Bronchial epithelial cell (primary cell): ENCODE data around the gene NUCB1. TPM values are rescaled to one million over a fixed set of nuclear protein-coding genes. Genes with fewer than 3 reads are reported as not detected.

Experiments
- DNase-seq: peaks from one replicate; pipeline ENCODE4 v3.0.0-alpha.2; 2010; ENCODE audit warnings: low read depth
- FAIRE-seq: peaks from 2 replicates; lab custom pipeline; 2011; peaks lifted over from hg19 to GRCh38; lab: Jason Lieb, UNC
- H3K27me3 ChIP-seq: 2 replicates; pipeline ENCODE4 v1.5.1; 2011; ENCODE audit warnings: low read length; ENCODE audit not compliant: control insufficient read depth, insufficient read depth
- H3K36me3 ChIP-seq: 2 replicates; pipeline ENCODE4 v1.5.1; 2011; ENCODE audit warnings: low read length; ENCODE audit not compliant: control insufficient read depth, insufficient read depth
- H3K4me3 ChIP-seq: 2 replicates; pipeline ENCODE4 v1.5.1; 2011; ENCODE audit warnings: mild to moderate bottlenecking, low read depth, low read length, control low read depth
- total RNA-seq: library from RNA; depleted of rRNA; stranded (reverse); fragments of >200 nt; gene quantifications from 2 replicates; pipeline ENCODE4 v1.2.1, GENCODE V29; 2014
- TF ChIP-seq, protein P1 (sequence below): IDR thresholded peaks from 2 replicates; pipeline ENCODE4 v1.5.1; 2011; ENCODE audit warnings: mild to moderate bottlenecking, moderate library complexity, low read length, control low read depth, inconsistent platforms; ENCODE audit not compliant: insufficient read depth, severe bottlenecking

The NUCB1 gene
- total RNA-seq: 88.2 and 91.7 TPM in 2 replicates

DNA sequence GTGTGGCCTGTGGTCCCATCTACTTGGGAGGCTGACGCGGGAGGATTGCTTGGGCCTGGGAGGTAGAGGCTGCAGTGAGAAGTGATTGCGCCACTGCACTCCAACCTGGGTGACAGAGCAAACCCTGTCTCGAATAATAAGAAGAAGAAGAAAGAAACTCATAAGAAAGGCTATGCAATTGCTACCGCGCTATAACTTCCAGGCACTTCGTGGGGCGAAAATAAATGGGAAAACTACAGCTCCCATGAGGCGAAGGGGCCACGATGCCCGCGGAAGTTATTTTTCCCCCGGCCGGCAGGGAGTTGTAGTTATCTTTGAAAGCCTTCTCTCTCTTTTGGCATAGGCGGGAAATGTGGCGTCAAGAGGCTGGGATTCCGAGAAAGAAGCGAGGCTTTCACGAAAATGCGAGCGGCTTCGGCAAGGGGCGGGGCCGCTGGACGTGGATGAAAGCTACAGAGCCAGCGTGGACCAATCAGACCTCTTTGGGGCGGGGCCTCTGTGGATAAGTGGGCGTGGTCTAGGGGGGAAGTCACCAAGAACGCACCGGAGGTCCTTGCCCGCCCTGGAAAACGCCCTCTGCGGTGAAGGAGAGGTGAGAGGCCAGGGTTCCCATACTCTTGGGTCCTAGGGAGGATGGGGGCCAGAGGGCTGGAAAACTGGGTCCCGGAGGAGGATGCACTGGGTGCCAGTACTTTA lies at the start of gene NUCB1:
Gene NUCB1, plus strand, starts transcription at position 532 of the 696 bp plus-strand sequence. CDS start 485 bp downstream, outside the sequence.
- H3K4me3 ChIP-seq: peak within 1 kb of the TSS; percentile 55
- peaks cover 7% of the 10 kb centered on the region for H3K36me3 ChIP-seq
- peak; percentile 94 for DNase-seq
- TF ChIP-seq, protein P1, sequence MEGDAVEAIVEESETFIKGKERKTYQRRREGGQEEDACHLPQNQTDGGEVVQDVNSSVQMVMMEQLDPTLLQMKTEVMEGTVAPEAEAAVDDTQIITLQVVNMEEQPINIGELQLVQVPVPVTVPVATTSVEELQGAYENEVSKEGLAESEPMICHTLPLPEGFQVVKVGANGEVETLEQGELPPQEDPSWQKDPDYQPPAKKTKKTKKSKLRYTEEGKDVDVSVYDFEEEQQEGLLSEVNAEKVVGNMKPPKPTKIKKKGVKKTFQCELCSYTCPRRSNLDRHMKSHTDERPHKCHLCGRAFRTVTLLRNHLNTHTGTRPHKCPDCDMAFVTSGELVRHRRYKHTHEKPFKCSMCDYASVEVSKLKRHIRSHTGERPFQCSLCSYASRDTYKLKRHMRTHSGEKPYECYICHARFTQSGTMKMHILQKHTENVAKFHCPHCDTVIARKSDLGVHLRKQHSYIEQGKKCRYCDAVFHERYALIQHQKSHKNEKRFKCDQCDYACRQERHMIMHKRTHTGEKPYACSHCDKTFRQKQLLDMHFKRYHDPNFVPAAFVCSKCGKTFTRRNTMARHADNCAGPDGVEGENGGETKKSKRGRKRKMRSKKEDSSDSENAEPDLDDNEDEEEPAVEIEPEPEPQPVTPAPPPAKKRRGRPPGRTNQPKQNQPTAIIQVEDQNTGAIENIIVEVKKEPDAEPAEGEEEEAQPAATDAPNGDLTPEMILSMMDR: peak; percentile 15
- peaks cover 3% of the 10 kb centered on the region for H3K27me3 ChIP-seq
- FAIRE-seq: no peak

GRCh38 chr19:48852292-48852691 lies 47.8 kb upstream of the NUCB1 start:
- Histone ChIP-seq H3K36me3 (no peaks in the 10 kb centered on the region), H3K4me3 (no peak overlapping the region), H3K27me3 (no peaks in the 10 kb centered on the region)
- TF ChIP-seq, protein P1: no peak
- no peak for FAIRE-seq
- DNase-seq: no peak

- H3K36me3 ChIP-seq: no peaks in the 10 kb centered on the region
- H3K4me3 ChIP-seq: no peak overlapping the region
- DNase-seq (no peak), FAIRE-seq (no peak)
- TF ChIP-seq, protein P1: no peak
- no peaks in the 10 kb centered on the region for H3K27me3 ChIP-seq
These were observed 46.6 kb upstream of the NUCB1 start for GRCh38 chr19:48853483-48853882.

DNA sequence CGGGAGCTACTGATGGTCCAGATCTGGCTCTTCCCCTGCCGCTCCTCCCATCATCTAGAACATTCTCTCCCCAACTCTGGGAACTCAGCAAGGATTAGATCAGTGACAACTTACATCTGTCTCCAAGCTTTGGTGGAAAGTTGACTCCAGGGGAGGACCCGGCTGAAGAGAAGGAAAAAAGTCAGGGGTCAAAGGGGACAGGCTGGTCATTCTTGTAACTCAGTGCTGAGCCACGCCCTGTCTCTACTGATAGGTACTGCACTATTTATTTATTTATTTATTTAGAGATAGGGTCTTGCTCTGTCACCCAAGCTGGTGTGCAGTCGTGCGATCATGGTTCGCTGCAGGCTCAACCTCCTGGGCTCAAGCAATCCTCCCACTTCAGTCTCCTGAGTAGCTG lies 46.0 kb upstream of the NUCB1 start:
- Histone ChIP-seq H3K27me3 (no peaks in the 10 kb centered on the region), H3K4me3 (no peak overlapping the region), H3K36me3 (no peaks in the 10 kb centered on the region)
- no peak for DNase-seq
- FAIRE-seq: no peak
- TF ChIP-seq, protein P1: no peak

DNA sequence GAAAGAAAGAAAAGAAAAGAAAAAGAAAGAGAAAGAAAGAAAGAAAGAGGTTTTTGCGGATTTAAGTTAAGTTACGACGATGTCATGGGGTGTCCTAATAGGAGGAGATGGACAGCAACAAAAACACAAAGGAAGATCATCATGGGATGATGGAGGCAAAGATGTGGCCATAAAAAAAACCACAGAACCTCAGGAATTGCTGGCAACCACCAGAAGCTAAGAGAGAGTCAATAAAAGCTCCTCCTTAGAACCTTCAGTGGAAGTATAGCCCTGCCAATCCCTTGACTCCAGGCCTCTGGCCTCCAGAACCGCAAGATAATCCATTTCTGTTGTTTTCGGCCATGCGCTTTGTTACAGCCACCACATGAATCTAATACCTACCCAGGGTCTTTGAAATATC lies 43.2 kb upstream of the NUCB1 start:
- H3K4me3 ChIP-seq: no peak overlapping the region
- DNase-seq (no peak), FAIRE-seq (no peak)
- H3K27me3 ChIP-seq: no peaks in the 10 kb centered on the region
- TF ChIP-seq, protein P1: no peak
- H3K36me3 ChIP-seq: no peaks in the 10 kb centered on the region
